Esophagus muscularis mucosa (tissue), 3 donors: ENCODE results near the gene MAD2L2.

Experiments
- CTCF ChIP-seq, 3 experiments: fragments of 200-600 bp in 2 of 3; fragments of 450-650 bp in 1 of 3; sonication (generic) in 2 of 3; IDR thresholded peaks; one replicate each; pipeline ENCODE4 v1.5.1; 2017 to 2019; ENCODE audit warnings: antibody characterized with exemption in 3 of 3, mild to moderate bottlenecking in 2 of 3, moderate library complexity in 1 of 3
- POLR2A ChIP-seq: fragments of 450-650 bp; IDR thresholded peaks from one replicate; pipeline ENCODE4 v1.6.1; 2017; ENCODE audit warnings: antibody characterized with exemption, moderate library complexity, mild to moderate bottlenecking, low read depth

- TF ChIP-seq CTCF (IDR thresholded peaks at IDR 0.05) (no peak), POLR2A (no peak)
These were observed 31.3 kb upstream of the MAD2L2 start for GRCh38 chr1:11712285-11712684.
